MM.1S (cell line): Measurements from ENCODE around the gene ELP2.

ENCODE experiments used
- EZH2phosphoT487 ChIP-seq: fragments of 300-600 bp; sonication (generic); IDR thresholded peaks from 2 replicates; pipeline ENCODE4 v1.6.1; 2018; ENCODE audit warnings: antibody characterized with exemption, low read length
- TF ChIP-seq, protein P1 (sequence below): fragments of 300-600 bp; sonication (generic); IDR thresholded peaks from 2 replicates; pipeline ENCODE4 v1.5.1; 2016; ENCODE audit warnings: antibody characterized with exemption, low read length, mixed read lengths

DNA sequence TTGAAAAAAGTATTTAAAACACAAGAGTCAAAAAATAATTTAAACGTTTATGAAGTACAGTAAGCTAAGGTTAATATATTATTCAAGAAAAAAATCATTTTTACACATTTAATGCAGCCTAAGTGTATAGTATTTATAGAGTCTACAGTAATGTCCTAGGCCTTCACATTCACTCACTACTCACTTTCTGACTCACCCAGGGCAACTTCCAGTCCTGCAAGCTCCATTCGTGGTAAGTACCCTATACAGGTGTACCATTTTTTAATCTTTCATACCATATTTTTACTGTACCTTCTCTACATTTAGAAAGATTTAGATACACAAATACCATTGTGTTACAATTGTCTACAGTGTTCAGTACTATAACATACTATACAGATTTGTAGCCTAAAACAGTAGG is 41.4 kb upstream of the ELP2 start:
- TF ChIP-seq, protein P1, sequence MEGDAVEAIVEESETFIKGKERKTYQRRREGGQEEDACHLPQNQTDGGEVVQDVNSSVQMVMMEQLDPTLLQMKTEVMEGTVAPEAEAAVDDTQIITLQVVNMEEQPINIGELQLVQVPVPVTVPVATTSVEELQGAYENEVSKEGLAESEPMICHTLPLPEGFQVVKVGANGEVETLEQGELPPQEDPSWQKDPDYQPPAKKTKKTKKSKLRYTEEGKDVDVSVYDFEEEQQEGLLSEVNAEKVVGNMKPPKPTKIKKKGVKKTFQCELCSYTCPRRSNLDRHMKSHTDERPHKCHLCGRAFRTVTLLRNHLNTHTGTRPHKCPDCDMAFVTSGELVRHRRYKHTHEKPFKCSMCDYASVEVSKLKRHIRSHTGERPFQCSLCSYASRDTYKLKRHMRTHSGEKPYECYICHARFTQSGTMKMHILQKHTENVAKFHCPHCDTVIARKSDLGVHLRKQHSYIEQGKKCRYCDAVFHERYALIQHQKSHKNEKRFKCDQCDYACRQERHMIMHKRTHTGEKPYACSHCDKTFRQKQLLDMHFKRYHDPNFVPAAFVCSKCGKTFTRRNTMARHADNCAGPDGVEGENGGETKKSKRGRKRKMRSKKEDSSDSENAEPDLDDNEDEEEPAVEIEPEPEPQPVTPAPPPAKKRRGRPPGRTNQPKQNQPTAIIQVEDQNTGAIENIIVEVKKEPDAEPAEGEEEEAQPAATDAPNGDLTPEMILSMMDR: no peak
- no peak for TF ChIP-seq EZH2phosphoT487
